Measurements from ENCODE around the gene CLK3.
A peak's percentile ranks its signal among the peaks of the same experiment; 100 is the strongest.

Gene CLK3

GRCh38 chr15:74615508-74616365 lies at the start of gene CLK3:
Gene CLK3 (plus strand): TSS chr15:74615836. CDS start chr15:74619197, 3,361 bp downstream.
- H3K9ac ChIP-seq, result peak within 1 kb of the TSS; percentile 94
- H3K27ac ChIP-seq, result peak within 1 kb of the TSS; percentile 94
- no peaks in the 10 kb centered on the region for H3K27me3 ChIP-seq (ENCODE audit: control insufficient read depth, insufficient read depth, low read length)
- no peaks in the 10 kb centered on the region for H3K9me3 ChIP-seq (ENCODE audit: control insufficient read depth, low read length)
- peaks cover 12% of the 10 kb centered on the region for H3K4me1 ChIP-seq
- peak within 1 kb of the TSS; percentile 90 for H3K4me2 ChIP-seq (ENCODE audit: low read length)
- peak within 1 kb of the TSS; percentile 95 for H3K4me3 ChIP-seq (ENCODE audit: low read depth, low read length)
- H3K79me2 ChIP-seq, result peaks cover 21% of the 10 kb centered on the region
- no peaks in the 10 kb centered on the region for H3K36me3 ChIP-seq (ENCODE audit: control insufficient read depth, insufficient read depth, low read length)
- no peak for TF ChIP-seq CTCF (IDR thresholded peaks at IDR 0.05)
- H2AFZ ChIP-seq, result peak within 1 kb of the TSS; percentile 88

GRCh38 chr15:74568594-74568993 lies 47.0 kb upstream of the CLK3 start:
- Histone ChIP-seq H3K79me2 (no peaks in the 10 kb centered on the region), H3K4me2 (ENCODE audit: low read length) (no peak overlapping the region), H3K36me3 (ENCODE audit: control insufficient read depth, insufficient read depth, low read length) (no peaks in the 10 kb centered on the region), H2AFZ (no peak overlapping the region), H3K27ac (no peak overlapping the region), H3K9me3 (ENCODE audit: control insufficient read depth, low read length) (no peaks in the 10 kb centered on the region), H3K4me1 (no peaks in the 10 kb centered on the region), H3K9ac (no peak overlapping the region), H3K4me3 (ENCODE audit: low read depth, low read length) (no peak overlapping the region), H3K27me3 (ENCODE audit: control insufficient read depth, insufficient read depth, low read length) (no peaks in the 10 kb centered on the region)
- no peak for TF ChIP-seq CTCF (IDR thresholded peaks at IDR 0.05)

- H3K9me3 ChIP-seq (ENCODE audit: control insufficient read depth, low read length), result no peaks in the 10 kb centered on the region
- no peak overlapping the region for H2AFZ ChIP-seq
- H3K27ac ChIP-seq, result no peak overlapping the region
- H3K36me3 ChIP-seq (ENCODE audit: control insufficient read depth, insufficient read depth, low read length), result no peaks in the 10 kb centered on the region
- H3K79me2 ChIP-seq, result no peaks in the 10 kb centered on the region
- TF ChIP-seq CTCF (IDR thresholded peaks at IDR 0.05), result no peak
- no peak overlapping the region for H3K9ac ChIP-seq
- H3K4me1 ChIP-seq, result no peaks in the 10 kb centered on the region
- no peak overlapping the region for H3K4me2 ChIP-seq (ENCODE audit: low read length)
- H3K4me3 ChIP-seq (ENCODE audit: low read depth, low read length), result no peak overlapping the region
- no peaks in the 10 kb centered on the region for H3K27me3 ChIP-seq (ENCODE audit: control insufficient read depth, insufficient read depth, low read length)
Observed at GRCh38 chr15:74569731-74570070, 45.9 kb upstream of the CLK3 start.

- Histone ChIP-seq H3K79me2 (no peaks in the 10 kb centered on the region), H3K36me3 (ENCODE audit: control insufficient read depth, insufficient read depth, low read length) (no peaks in the 10 kb centered on the region), H3K27ac (no peak overlapping the region), H3K4me1 (no peaks in the 10 kb centered on the region), H3K9me3 (ENCODE audit: control insufficient read depth, low read length) (no peaks in the 10 kb centered on the region), H3K27me3 (ENCODE audit: control insufficient read depth, insufficient read depth, low read length) (no peaks in the 10 kb centered on the region), H3K4me3 (ENCODE audit: low read depth, low read length) (no peak overlapping the region), H3K9ac (no peak overlapping the region), H3K4me2 (ENCODE audit: low read length) (no peak overlapping the region), H2AFZ (no peak overlapping the region)
- TF ChIP-seq CTCF (IDR thresholded peaks at IDR 0.05), result no peak
Observed at GRCh38 chr15:74571191-74571590, 44.4 kb upstream of the CLK3 start.

DNA sequence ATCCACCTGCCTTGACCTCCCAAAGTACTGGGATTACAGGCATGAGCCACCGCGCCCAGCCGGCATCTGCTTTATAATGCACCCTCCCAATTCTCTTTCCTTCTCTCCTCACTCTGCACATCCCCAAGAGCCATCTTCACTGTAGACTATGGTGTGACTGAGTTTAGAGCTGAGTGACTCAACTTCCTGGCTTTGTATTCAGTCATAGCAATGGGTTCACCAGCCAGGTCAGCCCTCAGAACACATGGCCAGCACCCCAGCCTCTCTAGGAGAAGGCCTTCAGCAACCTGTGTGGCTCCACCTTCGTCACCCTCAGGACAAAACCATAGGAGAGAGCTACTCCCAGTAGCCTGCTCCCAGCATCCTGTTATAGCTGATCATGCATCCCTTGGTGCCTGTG lies 41.6 kb upstream of the CLK3 start:
- Histone ChIP-seq H2AFZ (no peak overlapping the region), H3K27ac (no peak overlapping the region), H3K4me2 (ENCODE audit: low read length) (no peak overlapping the region), H3K4me3 (ENCODE audit: low read depth, low read length) (no peak overlapping the region), H3K27me3 (ENCODE audit: control insufficient read depth, insufficient read depth, low read length) (no peaks in the 10 kb centered on the region), H3K9me3 (ENCODE audit: control insufficient read depth, low read length) (no peaks in the 10 kb centered on the region), H3K4me1 (no peaks in the 10 kb centered on the region), H3K9ac (no peak overlapping the region), H3K36me3 (ENCODE audit: control insufficient read depth, insufficient read depth, low read length) (no peaks in the 10 kb centered on the region), H3K79me2 (no peaks in the 10 kb centered on the region)
- TF ChIP-seq CTCF (IDR thresholded peaks at IDR 0.05), result no peak

Measured in parathyroid adenoma (tissue), 2 donors.